Stimulated activated CD4-positive, alpha-beta T cell treated with anti-CD3 and anti-CD28 coated beads, TNF-alpha, amount 100 ng/mL, for 48 hours (primary cell): ENCODE results near the gene LRP1B.
"Not testable (repeated sequence)": the region's sequence is repeated elsewhere in the genome, so short reads cannot be mapped to it uniquely, and the experiment has no call there.

Experiments
- DNase-seq, 3 donors: peaks; one replicate each; pipeline ENCODE4 v3.0.0-alpha.2; 2020; ENCODE audit warnings: low read depth in 3 of 3

Gene LRP1B

DNA sequence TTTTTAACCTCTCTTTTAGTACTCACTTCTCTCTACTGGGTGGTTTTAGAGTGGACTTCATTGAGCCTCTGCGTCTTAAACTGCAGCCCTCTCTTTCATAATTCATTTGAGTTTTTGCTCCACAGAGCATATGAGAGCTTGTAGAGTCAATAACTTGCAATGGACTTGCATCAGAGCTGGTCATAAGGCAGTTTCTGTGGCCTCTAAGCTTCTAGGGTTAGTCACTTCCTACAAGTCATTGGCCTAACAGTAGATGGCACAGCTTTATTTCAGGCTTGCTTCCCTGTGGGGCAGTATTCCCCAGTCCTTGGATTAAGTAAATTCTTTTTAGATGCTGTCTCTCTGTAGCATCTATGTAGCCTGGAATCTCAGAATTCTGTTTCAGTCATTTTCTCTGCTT, 1435.7 kb downstream of the LRP1B start:
- DNase-seq, result no peak

DNA sequence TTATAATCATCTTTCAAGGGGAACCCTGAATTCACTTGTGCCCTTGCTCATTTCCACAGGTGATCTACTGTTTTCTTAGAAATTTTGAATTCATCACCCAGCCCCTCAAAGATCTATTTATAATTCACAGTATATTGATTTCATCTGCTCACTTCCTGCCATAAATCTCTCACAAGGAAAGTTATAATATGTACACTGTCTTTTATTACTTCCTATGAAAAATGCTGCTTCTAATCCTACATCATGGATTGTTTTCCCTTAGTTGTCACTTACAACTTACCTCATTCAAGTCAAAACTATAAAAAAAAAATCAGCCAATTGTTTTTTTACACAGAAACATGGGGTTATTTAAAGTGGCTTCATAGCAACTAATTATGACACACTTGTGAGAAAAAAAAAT, 1443.0 kb downstream of the LRP1B start:
- DNase-seq, result no peak

DNA sequence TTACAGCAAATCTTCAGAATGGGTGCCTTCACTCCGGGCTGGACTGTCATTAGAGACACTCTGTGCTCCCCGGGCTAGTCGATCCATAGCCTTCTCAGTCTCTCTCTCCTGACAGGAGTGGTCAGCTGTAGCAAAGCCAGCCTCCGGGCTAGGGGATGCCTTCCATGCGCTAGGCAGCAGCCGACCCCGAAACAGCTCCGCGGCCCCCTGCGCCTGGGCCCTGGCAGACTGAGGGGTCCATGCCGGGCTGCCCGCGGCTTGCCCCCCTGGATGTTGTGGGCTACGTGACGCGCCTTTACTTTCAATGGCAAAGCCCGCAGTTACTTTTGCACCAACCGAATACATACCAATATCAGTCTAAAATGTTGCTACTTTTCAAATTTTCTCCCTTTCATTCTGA, 1447.2 kb downstream of the LRP1B start:
- no peak for DNase-seq

DNA sequence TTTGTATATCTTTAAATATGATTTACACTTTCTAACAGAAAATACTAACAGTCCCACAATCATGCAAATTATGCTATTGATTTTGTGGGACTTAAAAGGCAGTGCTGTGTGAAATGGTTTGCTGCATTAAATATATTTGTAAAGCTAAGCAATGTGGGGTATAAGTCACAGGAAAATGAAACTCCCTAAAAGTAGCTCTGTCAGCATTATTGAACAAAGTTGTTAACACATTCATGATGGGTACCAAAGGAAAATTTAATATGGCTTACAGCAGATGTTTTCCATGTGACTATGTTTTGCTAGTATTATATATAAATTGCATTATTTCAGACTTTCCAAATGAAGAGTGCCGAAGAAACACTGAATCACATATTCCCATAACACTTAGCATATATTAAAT, 1450.0 kb downstream of the LRP1B start:
- no peak for DNase-seq

DNA sequence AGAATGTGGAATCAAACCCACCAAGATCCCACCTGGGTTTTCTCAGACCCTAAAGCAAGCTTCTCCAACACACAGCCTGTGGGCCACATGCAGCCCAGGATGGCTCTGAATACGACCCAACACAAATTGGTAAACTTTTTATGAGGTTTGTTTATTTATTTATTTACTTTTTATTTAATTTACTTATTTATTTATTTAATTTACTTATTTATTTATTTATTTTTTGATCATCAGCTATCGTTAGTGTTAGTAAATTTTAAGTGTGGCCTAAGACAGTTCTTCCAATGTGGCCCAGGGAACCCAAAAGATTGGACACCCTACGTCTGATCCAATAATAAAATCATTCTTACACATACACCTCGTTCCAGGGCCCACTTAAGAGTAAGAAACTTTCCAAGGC, 1451.1 kb downstream of the LRP1B start:
- DNase-seq, result no peak

DNA sequence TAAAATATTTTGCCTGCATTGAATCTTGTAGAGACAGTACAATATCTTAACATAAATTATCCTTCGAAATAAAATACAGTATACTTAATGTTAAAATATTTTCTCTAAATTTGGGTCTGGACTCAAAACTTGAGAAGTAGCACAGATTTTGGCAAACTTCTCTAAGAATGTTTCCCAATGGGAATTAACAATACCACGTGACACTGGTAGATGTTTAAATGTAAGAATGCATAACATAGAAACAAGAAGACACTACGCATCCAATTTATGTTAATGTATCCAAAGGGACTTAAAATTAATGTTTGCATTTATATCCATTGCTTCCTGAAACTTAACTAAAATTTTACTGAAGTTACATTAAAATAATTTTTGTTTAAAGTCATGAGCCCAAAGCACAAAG, 1460.9 kb downstream of the LRP1B start:
- DNase-seq, result no peak

DNA sequence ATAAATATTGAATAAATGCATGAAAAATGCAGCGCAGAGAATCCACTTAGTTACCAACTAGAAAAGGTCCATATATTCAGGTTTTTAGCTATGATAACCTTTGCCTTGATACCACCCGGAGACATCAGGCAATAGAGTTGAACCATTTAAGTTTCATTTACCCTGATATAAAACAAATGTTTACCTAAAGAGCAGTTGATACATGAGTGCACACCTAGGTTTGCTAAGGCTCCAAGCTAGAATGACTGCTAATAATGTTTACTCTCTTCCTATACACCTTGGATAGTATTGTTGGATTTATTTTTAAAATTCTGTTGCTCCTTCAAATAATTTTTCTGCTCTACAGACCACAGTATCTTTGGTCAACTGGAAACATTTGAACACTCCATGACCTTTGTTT, 1463.6 kb downstream of the LRP1B start:
- DNase-seq, result no peak

DNA sequence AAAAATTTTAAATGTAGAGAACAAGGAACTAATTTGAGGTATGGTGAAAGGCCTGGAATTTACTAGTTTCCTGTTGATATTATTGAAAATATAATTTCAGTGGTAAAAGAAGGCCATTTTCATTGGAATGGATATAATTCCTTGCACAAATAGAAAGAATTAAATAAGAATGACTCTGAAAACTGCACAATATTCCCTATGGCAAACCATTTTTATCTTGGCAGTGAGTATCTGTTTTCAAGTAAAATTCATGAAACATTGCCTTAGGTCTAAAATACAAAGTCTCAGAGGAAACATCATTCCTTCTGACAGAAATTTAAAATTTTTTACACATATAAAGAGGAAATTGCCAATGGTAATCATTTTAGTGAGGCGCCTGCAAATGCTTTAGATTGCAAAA, 1468.3 kb downstream of the LRP1B start:
- DNase-seq, result no peak

DNA sequence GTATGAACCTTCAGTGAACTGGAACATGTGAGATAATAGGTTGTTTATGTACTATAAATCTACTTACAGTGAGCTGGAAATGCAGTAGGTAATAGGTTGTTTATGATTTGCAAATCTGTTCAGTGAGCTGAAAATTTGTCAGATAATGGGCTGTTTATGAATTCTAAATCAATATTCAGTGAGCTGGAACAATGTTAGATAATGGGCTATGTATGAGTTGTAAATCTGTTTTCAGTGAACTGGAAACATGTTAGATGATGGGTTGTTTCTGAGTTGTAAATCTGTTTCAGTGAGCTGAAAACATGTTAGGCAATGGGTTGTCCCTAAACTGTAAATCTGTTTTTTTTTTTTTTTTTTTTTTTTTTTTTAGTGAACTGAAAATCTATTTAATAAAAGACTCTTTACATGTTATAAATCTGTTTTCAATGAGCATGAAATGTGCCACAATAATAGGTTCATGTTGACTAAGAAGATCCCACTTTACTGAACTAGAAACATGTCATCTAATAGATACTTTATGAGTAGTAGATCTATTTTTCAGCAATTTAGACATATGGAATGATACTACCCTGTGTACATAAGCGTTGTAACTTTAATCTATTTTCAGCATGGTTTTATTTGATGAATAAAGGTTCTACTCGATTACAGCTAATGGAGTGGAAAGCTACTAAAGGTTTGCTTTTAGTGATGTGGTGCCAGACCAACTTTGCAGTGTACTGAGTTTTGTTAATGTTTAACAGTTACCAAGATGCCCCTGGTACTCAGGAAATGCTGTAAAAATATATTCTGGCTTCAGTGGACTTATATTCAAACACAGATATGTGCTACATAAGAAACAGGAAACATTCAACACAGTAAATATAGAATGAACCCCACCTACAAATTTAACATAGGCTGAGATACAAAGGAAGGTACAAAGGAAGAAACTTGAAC, 1471.8 kb downstream of the LRP1B start:
- DNase-seq, result no peak

DNA sequence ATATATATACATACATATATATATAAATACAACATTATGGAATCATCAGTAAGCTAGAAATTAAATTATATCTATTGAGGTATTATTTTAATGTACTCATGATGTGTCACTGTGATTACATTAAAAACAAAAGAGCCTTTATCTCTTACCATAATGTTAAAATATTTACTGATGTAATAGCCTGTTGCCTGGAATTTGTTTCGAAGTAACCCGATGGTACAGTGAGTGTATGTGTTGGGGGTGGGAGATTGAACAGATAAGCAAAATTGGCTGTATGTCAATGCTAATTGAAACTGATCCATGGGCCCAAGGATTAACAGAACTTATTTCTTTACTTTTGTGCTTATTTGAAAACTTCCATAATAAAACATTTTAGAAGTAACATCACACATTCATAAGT, 1473.2 kb downstream of the LRP1B start:
- DNase-seq, result no peak

DNA sequence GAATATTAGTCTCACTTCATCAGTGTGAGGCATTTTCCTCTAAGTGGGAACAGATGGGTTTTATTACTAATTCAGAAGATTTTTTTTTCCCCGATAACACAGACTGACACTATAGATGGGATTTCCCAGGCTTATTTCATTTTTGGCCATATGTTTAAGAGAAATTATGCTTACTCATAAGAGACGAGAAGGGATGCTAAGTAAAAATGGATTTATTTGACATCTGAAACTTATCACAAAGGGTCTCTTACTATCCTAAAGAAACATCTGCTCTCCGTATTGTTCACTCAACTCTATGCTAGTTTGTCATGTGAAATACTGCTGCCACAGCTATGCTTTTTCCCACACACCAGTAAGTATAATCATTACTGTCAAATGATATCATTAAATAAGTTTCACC, 1476.3 kb downstream of the LRP1B start:
- DNase-seq, result no peak

DNA sequence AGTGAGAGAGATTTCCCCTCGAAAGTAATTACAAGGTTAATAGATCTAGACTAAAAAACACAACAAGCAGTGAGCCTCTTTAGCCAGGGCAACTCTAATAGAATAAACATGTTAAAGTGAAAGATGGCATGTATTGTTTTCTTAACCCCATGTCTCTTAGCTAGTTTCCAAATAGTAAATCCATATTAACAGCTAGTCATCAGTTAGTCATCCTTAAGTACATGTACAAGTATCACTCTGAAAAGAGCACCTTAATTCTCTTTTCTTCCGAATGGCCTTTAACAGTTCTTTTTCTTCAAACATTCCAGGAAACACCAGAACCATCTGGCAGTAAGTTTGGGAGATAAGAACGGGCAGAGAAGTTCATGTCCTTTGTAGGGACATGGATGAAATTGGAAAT, 1480.0 kb downstream of the LRP1B start:
- no peak for DNase-seq

DNA sequence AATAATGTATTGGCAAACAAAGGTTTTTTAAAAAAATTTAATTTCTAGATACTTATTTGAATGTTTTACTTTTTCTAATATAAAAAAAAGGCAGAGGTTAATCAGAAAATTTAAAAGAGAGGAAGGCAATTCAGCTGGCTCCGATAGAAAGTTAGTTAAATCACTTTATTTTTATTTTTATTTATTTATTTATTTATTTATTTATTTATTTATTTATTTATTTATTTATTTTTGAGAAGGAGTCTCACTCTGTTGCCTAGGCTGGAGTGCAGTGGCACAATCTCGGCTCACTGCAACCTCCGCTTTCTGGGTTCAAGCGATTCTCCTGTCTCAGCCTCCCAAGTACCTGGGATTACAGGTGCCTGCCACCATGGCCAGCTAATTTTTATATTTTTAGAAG, 1480.7 kb downstream of the LRP1B start:
- DNase-seq, result not testable (repeated sequence)

DNA sequence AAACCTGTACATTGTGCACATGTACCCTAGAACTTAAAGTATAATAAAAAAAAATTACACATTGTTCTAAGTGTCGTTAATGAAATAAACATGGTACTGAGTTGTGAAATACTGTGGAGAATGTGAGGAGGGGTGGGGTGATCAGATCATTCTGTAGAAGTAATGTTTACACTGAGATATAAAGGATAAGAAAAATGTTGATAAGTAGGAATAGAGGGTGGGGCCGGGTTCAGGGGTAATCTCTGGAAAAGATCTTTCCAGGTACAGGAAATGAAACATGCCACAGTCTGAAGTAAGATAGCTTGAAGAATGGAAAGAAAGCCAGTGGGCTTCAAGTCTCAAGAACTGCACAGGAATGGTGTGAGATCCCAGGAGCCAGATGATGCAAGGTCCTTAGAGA, 1482.4 kb downstream of the LRP1B start:
- no peak for DNase-seq

DNA sequence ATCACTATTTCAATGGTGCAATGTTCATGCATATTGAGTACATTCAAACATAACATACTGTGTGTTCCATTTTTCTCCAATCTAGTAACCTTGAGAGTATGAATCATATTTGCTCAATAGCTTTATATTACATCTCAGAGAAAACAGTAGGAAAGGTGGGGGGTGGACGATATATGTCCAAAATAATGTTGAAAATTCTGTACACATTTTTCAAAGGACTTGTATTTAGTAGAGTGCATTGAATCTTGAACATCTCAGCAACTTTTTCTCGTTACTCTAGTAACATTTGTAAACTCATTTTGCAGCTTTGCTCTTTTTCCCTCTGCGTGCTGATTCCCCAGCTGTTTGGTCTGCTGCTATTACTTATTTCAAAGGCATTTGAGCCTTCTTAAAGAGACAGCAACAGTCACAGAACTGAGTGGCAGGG, 1487.0 kb downstream of the LRP1B start:
- no peak for DNase-seq

DNA sequence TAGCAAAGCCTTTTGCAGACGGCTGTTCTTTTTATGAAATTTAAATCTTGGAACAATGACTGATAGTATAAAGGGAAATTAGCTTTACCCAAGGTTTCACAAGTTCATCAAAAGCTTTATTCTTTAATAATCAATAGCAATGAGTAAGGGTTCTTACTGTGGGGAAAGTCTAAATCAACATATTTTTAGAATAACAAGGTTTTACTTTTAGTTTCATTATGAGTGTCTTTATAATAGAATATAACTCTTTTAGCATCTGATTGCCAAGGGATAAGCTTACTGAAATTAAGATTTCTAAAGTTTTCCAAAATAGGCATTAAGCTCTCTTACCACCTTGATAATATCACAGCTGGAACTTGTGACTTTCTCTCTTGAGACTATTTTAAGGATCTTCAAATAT, 1489.7 kb downstream of the LRP1B start:
- DNase-seq, result no peak

DNA sequence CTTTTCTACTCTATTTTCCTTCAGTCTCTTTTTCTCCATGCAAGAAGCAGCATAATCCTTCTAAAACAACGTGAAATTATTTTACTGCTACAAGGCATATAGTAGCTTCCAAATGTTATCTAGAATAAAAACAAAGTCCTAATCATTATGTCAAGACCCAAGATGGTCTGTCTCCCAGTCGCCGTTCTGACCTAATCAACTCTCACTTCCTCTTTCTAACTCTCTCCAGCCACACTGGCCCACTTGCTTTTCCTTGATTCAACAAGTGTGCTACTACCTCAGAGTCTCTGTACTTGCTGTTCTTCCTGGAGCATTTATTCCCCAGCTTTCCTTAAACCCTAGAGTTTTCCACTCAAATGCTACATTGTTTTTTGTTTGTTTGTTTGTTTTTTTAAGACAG, 1491.2 kb downstream of the LRP1B start:
- no peak for DNase-seq

DNA sequence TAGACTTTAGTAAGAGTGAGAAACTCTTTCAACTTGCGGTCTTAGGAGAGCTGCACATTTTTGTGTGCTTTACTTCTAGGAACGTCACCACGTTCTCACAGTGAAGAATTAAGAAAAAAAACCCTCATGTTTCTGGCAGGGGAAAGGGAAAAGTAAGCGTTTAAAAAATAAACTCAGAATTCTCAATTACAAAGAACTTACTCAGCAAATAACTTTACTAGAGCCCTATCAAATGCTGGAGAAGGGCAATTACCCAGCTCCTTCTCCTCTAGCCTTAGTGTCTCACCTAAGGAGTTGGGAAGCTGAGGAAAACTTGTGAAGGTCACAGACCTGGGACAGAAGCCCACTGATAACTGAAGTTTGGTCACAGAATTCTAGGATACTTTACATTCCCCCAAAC, 1500.3 kb downstream of the LRP1B start:
- no peak for DNase-seq

DNA sequence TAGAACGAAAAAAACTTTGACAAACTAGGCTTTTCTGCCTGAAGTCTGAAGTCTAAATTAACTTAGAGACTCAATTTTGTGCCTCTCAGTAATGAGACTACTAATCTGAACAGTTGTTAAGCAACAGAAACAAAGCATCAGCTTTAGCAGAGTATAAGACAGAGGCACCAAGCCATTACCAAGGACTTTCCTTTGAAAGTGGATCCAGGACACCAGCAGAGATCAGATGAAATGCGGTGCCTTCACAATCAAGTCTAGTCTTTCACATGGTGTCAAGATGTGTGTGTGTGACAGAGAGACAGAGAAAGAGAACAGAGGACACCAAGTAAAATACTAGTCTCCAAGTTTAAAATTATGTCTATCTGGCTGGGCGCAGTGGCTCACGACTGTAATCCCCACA, 1502.9 kb downstream of the LRP1B start:
- DNase-seq, result no peak

DNA sequence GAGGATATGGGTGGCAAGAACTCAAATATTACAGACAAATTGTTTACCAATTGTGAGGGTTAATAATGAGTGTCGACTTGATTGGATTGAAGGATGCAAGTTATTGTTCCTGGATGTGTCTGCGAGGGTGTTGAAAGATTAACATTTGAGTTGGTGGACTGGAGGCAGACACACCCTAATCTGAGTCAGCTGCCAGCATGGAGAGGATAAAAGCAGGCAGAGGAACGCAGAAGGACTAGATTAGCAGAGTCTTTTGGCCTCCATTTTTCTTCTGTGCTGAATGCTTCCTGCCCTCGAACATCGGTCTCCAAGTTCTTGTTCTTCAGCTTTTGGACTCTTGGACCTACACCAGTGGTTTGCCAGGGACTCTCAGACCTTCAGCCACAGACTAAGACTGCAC, 1503.7 kb downstream of the LRP1B start:
- DNase-seq, result no peak

DNA sequence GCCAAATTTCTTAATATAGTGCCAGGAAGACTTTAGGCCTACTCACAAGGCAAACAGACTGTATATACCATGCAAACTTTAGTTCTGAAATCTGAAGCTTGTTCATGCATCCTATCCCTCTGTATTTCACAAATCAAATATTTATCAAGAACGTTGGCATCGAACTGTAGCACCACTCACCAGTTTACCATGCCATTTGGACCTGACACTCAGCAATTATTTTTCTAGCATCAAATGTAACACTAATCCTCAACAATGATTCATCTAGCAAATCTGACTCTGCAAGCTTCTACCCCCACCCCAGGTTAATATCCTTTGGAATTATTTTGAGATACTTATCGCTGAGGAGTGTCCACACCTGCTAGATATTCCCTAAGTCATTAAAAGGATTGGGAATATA, 1506.6 kb downstream of the LRP1B start:
- DNase-seq, result no peak

DNA sequence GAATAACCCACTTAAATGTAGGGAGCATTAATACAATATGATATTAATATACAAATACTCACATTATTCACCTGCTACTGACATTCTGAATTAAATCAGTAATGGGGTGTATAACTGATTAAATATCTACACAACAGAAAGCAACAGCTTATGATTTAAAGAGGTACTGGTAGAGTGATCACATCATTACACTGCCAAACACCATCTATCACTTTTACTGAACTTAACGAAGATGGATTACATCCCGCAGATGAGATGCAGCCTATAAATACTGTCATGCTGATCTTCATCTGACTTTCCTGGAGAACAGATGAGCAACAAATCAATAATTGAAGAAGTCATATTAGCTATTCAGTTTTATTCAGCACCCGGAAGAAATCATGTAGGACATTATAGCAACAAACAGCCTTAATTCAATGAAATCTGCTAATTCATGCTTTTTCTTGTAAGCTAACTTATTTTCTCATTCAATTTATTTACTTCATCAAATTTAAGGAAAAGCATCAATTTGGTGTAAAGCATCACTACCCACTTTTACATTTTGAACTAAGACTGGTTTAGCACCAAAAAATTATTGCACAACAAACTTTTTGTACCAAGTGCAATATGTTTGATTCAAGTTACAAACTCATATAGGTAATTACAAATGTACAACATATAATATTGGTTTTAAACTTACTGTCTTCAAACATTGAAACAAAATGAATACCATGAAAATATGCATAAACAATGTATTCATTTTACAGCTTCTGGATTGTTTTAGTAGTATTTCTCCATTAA, 1509.0 kb downstream of the LRP1B start:
- no peak for DNase-seq

DNA sequence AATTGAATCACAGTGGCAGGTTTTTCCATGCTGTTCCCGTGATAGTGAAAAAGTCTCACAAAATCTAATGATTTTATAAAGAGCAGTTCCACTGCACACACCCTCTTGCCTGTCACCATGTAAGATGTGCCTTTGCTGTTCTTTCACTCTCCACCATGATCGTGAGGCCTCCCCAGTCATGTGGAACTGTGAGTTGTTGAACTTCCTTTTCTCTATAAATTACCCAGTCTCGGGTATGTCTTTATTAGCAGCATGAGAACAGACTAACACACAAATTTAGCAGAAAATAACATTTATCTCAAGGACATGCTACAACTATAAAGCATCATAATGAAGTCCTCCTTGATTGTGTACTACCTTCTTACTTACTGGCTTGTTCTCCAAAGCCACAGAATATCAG, 1526.0 kb downstream of the LRP1B start:
- DNase-seq, result no peak
